GM10266 (cell line): ENCODE measurements around the gene ACSL6.

Source experiments
- DNase-seq: peaks from one replicate; pipeline ENCODE4 v3.0.0; 2012; ENCODE audit errors: extremely low spot score
- CTCF ChIP-seq: IDR thresholded peaks from 2 replicates; pipeline ENCODE4 v1.5.1; 2012; ENCODE audit warnings: mild to moderate bottlenecking, low read depth; ENCODE audit not compliant: control insufficient read depth, insufficient read depth; ENCODE audit errors: missing control alignments

ACSL6 gene

DNA sequence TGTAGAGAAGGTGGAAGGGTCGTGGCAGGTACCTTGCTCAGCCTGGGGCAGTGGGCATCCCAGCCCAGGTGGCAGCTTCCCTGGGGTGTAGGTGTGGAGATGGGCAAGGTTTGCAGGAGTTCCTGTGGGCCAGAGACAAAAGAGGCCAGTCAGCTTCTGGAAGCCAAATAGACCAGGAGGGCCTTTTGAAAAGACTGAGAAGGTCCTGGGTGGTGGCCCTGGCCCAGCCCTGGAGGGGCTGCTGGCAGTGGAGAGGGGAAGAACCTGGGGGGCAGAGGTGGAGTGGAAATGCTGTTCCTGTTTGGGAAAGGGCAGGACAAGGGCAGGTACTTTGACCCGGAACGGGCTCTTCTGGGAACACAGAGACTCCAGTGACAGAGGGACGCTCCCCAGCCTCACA, 42.0 kb upstream of the ACSL6 start:
- TF ChIP-seq CTCF: no peak
- no peak for DNase-seq

DNA sequence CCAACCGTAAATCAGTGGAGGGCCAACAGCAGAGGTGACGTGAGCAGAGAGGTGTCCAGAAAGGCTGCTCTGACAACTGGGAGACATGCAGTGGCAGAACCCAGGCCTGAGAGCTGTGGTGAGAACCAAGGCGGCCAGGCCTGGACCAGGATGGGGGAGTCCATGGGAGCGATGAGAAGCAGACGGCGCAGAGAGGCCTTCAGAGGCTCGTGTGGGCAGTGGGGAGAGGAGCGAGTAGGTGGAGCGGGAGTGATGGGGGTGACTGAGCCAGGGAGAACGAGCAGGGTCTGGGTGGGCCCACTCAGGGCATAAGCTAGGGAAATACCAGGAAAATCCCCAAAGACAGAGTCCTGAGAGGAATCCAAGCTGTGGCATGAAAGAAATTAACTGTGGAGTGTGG, 41.1 kb upstream of the ACSL6 start:
- no peak for DNase-seq
- TF ChIP-seq CTCF: no peak

GRCh38 chr5:132050661-132051552, 39.4 kb upstream of the ACSL6 start:
- no peak for DNase-seq
- TF ChIP-seq CTCF: no peak

- TF ChIP-seq CTCF: no peak
These were observed 38.7 kb upstream of the ACSL6 start for GRCh38 chr5:132050136-132050535.

GRCh38 chr5:132049559-132049958, 38.1 kb upstream of the ACSL6 start:
- no peak for TF ChIP-seq CTCF
- no peak for DNase-seq

More at GRCh38 chr5:132050136-132050535, 38.7 kb upstream of the ACSL6 start:
- DNase-seq: no peak

DNA sequence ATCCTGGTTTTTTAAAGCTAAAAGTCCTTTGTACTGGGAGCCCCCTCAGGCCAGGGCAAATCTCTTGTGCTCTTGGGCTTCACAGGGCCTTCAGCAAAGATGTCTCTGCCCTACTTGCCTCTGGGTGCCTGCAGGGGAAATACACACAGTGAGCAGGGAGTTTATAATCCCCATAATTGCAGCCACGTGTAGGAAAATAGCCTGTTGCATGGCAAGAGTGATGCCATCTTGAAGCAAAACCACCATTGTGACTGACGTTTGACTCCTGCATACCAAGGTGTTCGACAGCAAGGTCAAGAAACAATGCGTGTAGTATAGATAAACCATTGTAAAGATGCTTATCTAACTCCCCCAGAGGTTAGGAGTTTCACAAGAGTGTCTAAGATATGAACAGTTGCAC, 37.6 kb upstream of the ACSL6 start:
- DNase-seq: no peak
- no peak for TF ChIP-seq CTCF

DNA sequence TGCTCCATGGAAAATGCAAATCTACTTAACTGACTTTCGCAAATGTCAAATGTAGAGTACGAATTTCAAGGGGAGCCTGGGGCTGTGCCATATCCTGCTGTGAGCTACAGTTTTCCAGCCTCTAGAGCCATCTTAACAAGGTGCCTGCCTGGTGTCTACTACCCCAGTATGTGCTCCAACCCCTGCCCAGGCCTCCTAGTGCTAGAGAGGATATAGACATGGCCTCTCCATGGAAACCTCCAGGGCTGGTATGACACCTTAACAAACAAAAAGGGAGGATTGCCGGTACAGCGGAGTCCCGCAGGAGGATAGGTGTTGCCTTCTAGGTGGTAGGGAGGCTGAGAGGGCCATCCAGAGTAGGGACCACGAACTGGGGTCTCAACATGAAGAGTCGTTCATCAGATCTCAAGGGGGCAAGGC, 35.4 kb upstream of the ACSL6 start:
- no peak for TF ChIP-seq CTCF

More for the DNA sequence above, 35.4 kb upstream of the ACSL6 start:
- DNase-seq: no peak
